GM23338 (cell line): ENCODE measurements around the gene AFAP1. TPM values are rescaled to one million over a fixed set of nuclear protein-coding genes. Genes with fewer than 3 reads are reported as not detected.

Experiments used
- ATAC-seq: fragments of 200-7000 bp; cut with Tn5 transposase; 3 replicates; pipeline ENCODE4 v1.9.1; 2020
- DNase-seq: peaks from one replicate; pipeline ENCODE4 v3.0.0-alpha.2; 2015; ENCODE audit warnings: low spot score
- H2AFZ ChIP-seq: fragments of 200-600 bp; sonication (generic); 2 replicates; pipeline ENCODE4 v1.8.0; 2016; ENCODE audit warnings: antibody characterized with exemption, mild to moderate bottlenecking, moderate library complexity
- H3F3A ChIP-seq: fragments of 200-600 bp; sonication (generic); replicated peaks from 2 replicates; pipeline ENCODE4 v1.8.0; 2017; ENCODE audit warnings: antibody characterized with exemption, mixed run types, low read depth
- H3K27ac ChIP-seq: fragments of 200-600 bp; sonication (generic); 2 replicates; pipeline ENCODE4 v1.6.1; 2016; ENCODE audit warnings: low read depth
- H3K27me3 ChIP-seq: fragments of 200-600 bp; sonication (generic); 2 replicates; pipeline ENCODE4 v1.8.0; 2016; ENCODE audit warnings: mild to moderate bottlenecking, mixed run types, moderate library complexity; ENCODE audit not compliant: insufficient read depth
- H3K36me3 ChIP-seq: fragments of 200-600 bp; sonication (generic); 2 replicates; pipeline ENCODE4 v1.8.0; 2016; ENCODE audit warnings: mild to moderate bottlenecking; ENCODE audit not compliant: insufficient read depth
- H3K4me1 ChIP-seq: fragments of 200-600 bp; sonication (generic); 2 replicates; pipeline ENCODE4 v1.8.0; 2016; ENCODE audit warnings: mild to moderate bottlenecking, moderate library complexity; ENCODE audit not compliant: insufficient read depth
- H3K4me2 ChIP-seq: fragments of 200-600 bp; sonication (generic); 2 replicates; pipeline ENCODE4 v1.7.1; 2017; ENCODE audit warnings: mixed run types
- H3K4me3 ChIP-seq: fragments of 200-600 bp; sonication (generic); 2 replicates; pipeline ENCODE4 v1.6.1; 2016; ENCODE audit warnings: mixed run types
- H3K79me2 ChIP-seq: fragments of 200-600 bp; sonication (generic); replicated peaks from 2 replicates; pipeline ENCODE4 v1.8.0; 2017; ENCODE audit warnings: mild to moderate bottlenecking; ENCODE audit not compliant: insufficient read depth
- H3K9me2 ChIP-seq: fragments of 200-600 bp; sonication (generic); 2 replicates; pipeline ENCODE4 v1.8.0; 2017; ENCODE audit not compliant: insufficient read depth
- H4K20me1 ChIP-seq: fragments of 200-600 bp; sonication (generic); replicated peaks from 2 replicates; pipeline ENCODE4 v1.8.0; 2017; ENCODE audit warnings: mild to moderate bottlenecking; ENCODE audit not compliant: insufficient read depth
- H3K27ac Mint-ChIP-seq: 2 replicates; pipeline ENCODE4 v1.8.0; 2020; ENCODE audit warnings: inconsistent platforms, mild to moderate bottlenecking, moderate library complexity, mixed read lengths
- H3K27me3 Mint-ChIP-seq: 3 replicates; pipeline ENCODE4 v1.8.0; 2022; ENCODE audit warnings: low read depth, mild to moderate bottlenecking, moderate library complexity, mixed read lengths, inconsistent platforms; ENCODE audit not compliant: insufficient read depth, poor library complexity
- H3K36me3 Mint-ChIP-seq: 3 replicates; pipeline ENCODE4 v1.8.0; 2021; ENCODE audit warnings: low read depth, mild to moderate bottlenecking, inconsistent platforms, moderate library complexity, mixed read lengths
- H3K4me1 Mint-ChIP-seq: 3 replicates; pipeline ENCODE4 v1.8.0; 2020; ENCODE audit warnings: mild to moderate bottlenecking, inconsistent platforms, mixed read lengths
- H3K4me3 Mint-ChIP-seq: 3 replicates; pipeline ENCODE4 v1.8.0; 2021; ENCODE audit warnings: moderate library complexity, mild to moderate bottlenecking, inconsistent platforms, mixed read lengths
- H3K9me3 Mint-ChIP-seq: 3 replicates; pipeline ENCODE4 v1.8.0; 2020; ENCODE audit warnings: moderate library complexity, mild to moderate bottlenecking, inconsistent platforms, mixed read lengths
- ETS1 ChIP-seq: IDR thresholded peaks from 2 replicates; pipeline ENCODE4 v1.6.1; 2016; ENCODE audit warnings: antibody characterized with exemption
- EZH2 ChIP-seq: fragments of 200-600 bp; sonication (generic); IDR thresholded peaks from one replicate; pipeline ENCODE4 v1.8.0; 2017; ENCODE audit warnings: antibody characterized with exemption, mild to moderate bottlenecking, low read depth; ENCODE audit not compliant: unreplicated experiment
- EZH2phosphoT487 ChIP-seq: fragments of 200-600 bp; sonication (generic); IDR thresholded peaks from one replicate; pipeline ENCODE4 v1.8.1; 2018; ENCODE audit warnings: antibody characterized with exemption; ENCODE audit not compliant: unreplicated experiment
- JUNB ChIP-seq: IDR thresholded peaks from one replicate; pipeline ENCODE4 v1.6.1; 2016; ENCODE audit warnings: antibody characterized with exemption; ENCODE audit not compliant: unreplicated experiment
- NANOG ChIP-seq: IDR thresholded peaks from 2 replicates; pipeline ENCODE4 v1.6.1; 2016; ENCODE audit warnings: antibody characterized with exemption, borderline replicate concordance
- POLR2AphosphoS5 ChIP-seq: IDR thresholded peaks from 2 replicates; pipeline ENCODE4 v1.6.1; 2016; ENCODE audit warnings: antibody characterized with exemption, low read depth
- STAT1 ChIP-seq: IDR thresholded peaks from one replicate; pipeline ENCODE4 v1.6.1; 2016; ENCODE audit warnings: antibody characterized with exemption; ENCODE audit not compliant: unreplicated experiment
- ZNF462 ChIP-seq: fragments of 250-450 bp; sonication (Bioruptor Pico); IDR thresholded peaks from 2 replicates; pipeline ENCODE4 v1.5.0; 2020; ENCODE audit warnings: mild to moderate bottlenecking, moderate library complexity
- polyA plus RNA-seq: library from polyadenylated mRNA; unstranded; fragments of >200 nt; fragmentation: Nextera tagmentation; extraction: Ambion mirVana; gene quantifications from 2 replicates; pipeline ENCODE4 v1.2.1, GENCODE V29; 2016
- total RNA-seq: library from RNA; depleted of rRNA; stranded (reverse); fragments of >200 nt; shearing (Covaris generic); gene quantifications from 2 replicates; pipeline ENCODE4 v1.2.3, GENCODE V29; 2014

Gene AFAP1
- total and polyA plus RNA-seq, 2 experiments from 2014 or later: 6.5 to 21.5 TPM

GRCh38 chr4:7723625-7724024 is 216.0 kb downstream of the AFAP1 start (continued):
- TF ChIP-seq ZNF462: no peak
- TF ChIP-seq EZH2phosphoT487: no peak
- no peak for TF ChIP-seq EZH2
- no peak for TF ChIP-seq POLR2AphosphoS5

- no peak overlapping the region for H3K4me2 ChIP-seq
- Mint-ChIP-seq H3K9me3 (0 out of 3 replicates have a peak, but pooled peaks cover 3% of the 10 kb centered on the region), H3K27me3 (peaks cover 8% of the 10 kb centered on the region), H3K4me3 (no peak overlapping the region), H3K36me3 (no peaks in the 10 kb centered on the region), H3K27ac (no peak overlapping the region), H3K4me1 (0 out of 3 replicates have a peak, but pooled peaks cover 2% of the 10 kb centered on the region)
- H3K36me3 ChIP-seq: no peaks in the 10 kb centered on the region
- H3F3A ChIP-seq: no peaks in the 10 kb centered on the region
- H3K9me2 ChIP-seq: no peaks in the 10 kb centered on the region
- H2AFZ ChIP-seq: no peak overlapping the region
- ATAC-seq (no peak), DNase-seq (no peak)
- no peak overlapping the region for H3K27ac ChIP-seq
- H3K4me3 ChIP-seq: no peak overlapping the region
- H4K20me1 ChIP-seq: no peaks in the 10 kb centered on the region
- H3K27me3 ChIP-seq: no peaks in the 10 kb centered on the region
- H3K4me1 ChIP-seq: no peaks in the 10 kb centered on the region; the same call in 1 of the 2 replicates
- H3K79me2 ChIP-seq: no peaks in the 10 kb centered on the region
- TF ChIP-seq ETS1 (no peak), STAT1 (no peak), POLR2AphosphoS5 (no peak), NANOG (no peak), ZNF462 (no peak), JUNB (no peak), EZH2 (no peak), EZH2phosphoT487 (no peak)
Observed at GRCh38 chr4:7722766-7723387, 216.8 kb downstream of the AFAP1 start.
